CD4-positive, alpha-beta T cell treated with Interleukin-12 subunit alpha and Interleukin-12 subunit beta, for 1 hour (primary cell): Measurements from ENCODE around the gene TRMO.

Experiments used
- DNase-seq: peaks from one replicate; pipeline ENCODE4 v3.0.0-alpha.2; 2020

Gene TRMO

GRCh38 chr9:97857606-97858392 is 64.5 kb downstream of the TRMO start:
- DNase-seq = no peak

GRCh38 chr9:97856857-97857605 is 65.3 kb downstream of the TRMO start:
- DNase-seq = no peak

GRCh38 chr9:97855899-97856298 is 66.4 kb downstream of the TRMO start:
- no peak for DNase-seq

- no peak for DNase-seq
Measured at GRCh38 chr9:97855486-97855875, 66.8 kb downstream of the TRMO start.

GRCh38 chr9:97854696-97855485 is 67.4 kb downstream of the TRMO start:
- no peak for DNase-seq
